Measurements from ENCODE around the gene RIPOR1.

DNA sequence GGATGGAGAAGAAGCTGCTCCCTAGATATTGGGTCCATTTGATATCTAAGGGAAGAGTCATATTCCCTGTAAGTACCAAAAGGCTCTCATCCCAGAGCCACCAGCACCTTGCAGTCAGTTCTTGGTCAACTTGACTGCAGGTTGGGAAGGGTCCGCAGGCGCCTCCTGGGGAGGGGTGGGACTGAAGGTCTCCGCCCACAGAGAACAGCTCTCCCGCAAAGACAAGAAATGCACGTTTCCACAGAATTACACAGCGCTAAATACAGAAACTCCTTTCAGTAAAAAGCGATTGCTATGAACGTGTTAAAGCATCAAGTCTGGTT lies 32.8 kb downstream of the RIPOR1 start:
- TF ChIP-seq, protein P1, sequence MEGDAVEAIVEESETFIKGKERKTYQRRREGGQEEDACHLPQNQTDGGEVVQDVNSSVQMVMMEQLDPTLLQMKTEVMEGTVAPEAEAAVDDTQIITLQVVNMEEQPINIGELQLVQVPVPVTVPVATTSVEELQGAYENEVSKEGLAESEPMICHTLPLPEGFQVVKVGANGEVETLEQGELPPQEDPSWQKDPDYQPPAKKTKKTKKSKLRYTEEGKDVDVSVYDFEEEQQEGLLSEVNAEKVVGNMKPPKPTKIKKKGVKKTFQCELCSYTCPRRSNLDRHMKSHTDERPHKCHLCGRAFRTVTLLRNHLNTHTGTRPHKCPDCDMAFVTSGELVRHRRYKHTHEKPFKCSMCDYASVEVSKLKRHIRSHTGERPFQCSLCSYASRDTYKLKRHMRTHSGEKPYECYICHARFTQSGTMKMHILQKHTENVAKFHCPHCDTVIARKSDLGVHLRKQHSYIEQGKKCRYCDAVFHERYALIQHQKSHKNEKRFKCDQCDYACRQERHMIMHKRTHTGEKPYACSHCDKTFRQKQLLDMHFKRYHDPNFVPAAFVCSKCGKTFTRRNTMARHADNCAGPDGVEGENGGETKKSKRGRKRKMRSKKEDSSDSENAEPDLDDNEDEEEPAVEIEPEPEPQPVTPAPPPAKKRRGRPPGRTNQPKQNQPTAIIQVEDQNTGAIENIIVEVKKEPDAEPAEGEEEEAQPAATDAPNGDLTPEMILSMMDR (IDR thresholded peaks at IDR 0.05; ENCODE audit: low read depth, low read length, poor library complexity, severe bottlenecking): no peak
- TF ChIP-seq EZH2phosphoT487 (IDR thresholded peaks at IDR 0.05; ENCODE audit: borderline replicate concordance, low read length): no peak
